ENCODE data around the gene EMC8. TPM values are rescaled to one million over a fixed set of nuclear protein-coding genes. Genes with fewer than 3 reads are reported as not detected.
A peak's percentile ranks its signal among the peaks of the same experiment; 100 is the strongest.

The EMC8 gene
- total RNA-seq, 1 experiment from 2014 or later = 38.2 TPM

- Histone ChIP-seq H3K9me3 (ENCODE audit: insufficient read depth, low read depth) (no peaks in the 10 kb centered on the region), H4K20me1 (ENCODE audit: insufficient read depth) (peaks cover 5% of the 10 kb centered on the region), H3K36me3 (ENCODE audit: low read depth) (no peaks in the 10 kb centered on the region), H3K4me1 (replicated peaks; ENCODE audit: insufficient read depth) (peaks cover 9% of the 10 kb centered on the region; the same call in 1 of the 2 replicates), H3K4me3 (no peak overlapping the region), H3K79me2 (ENCODE audit: low read depth) (0 out of 2 replicates have a peak, but pooled peaks cover 5% of the 10 kb centered on the region), H3F3A (ENCODE audit: insufficient read depth, low read depth) (peaks cover 19% of the 10 kb centered on the region; the same call in 1 of the 2 replicates), H3K27ac (no peak overlapping the region), H3K4me2 (no peak overlapping the region), H3K9me2 (ENCODE audit: insufficient read depth) (no peaks in the 10 kb centered on the region), H2AFZ (no peak overlapping the region), H3K27me3 (ENCODE audit: insufficient read depth, low read depth) (no peaks in the 10 kb centered on the region)
- intact Hi-C loops (cut with micrococcal nuclease; ENCODE audit: unreplicated experiment) = no loop called here
- BruUV-seq (replicated peaks) = no TSS peak
- DNase-seq = no peak
- ChIA-PET POLR2A (ENCODE audit: unreplicated experiment) (no interaction called here), CTCF (interaction anchor here (0.6 kb wide), 1 partner anchor 42 kb away, joined by 8 read pairs; no protein-coding TSS in a partner anchor)
- TF ChIP-seq EZH2 (IDR thresholded peaks at IDR 0.05; ENCODE audit: low read depth) (no peak), CTCF (conservative IDR thresholded peaks at IDR 0.05) (no peak)
Observed at GRCh38 chr16:85734311-85735017, 64.9 kb downstream of the EMC8 start.

- DNase-seq = no peak
- no peaks in the 10 kb centered on the region for H3K27me3 ChIP-seq (ENCODE audit: insufficient read depth, low read depth)
- peak overlapping the region; percentile 24; the same call in 1 of the 2 replicates for H3K27ac ChIP-seq
- peaks cover 19% of the 10 kb centered on the region; the same call in 1 of the 2 replicates for H3F3A ChIP-seq (ENCODE audit: insufficient read depth, low read depth)
- intact Hi-C loops (cut with micrococcal nuclease; ENCODE audit: unreplicated experiment) = no loop called here
- no peak overlapping the region for H3K4me3 ChIP-seq
- no peaks in the 10 kb centered on the region for H3K79me2 ChIP-seq (ENCODE audit: low read depth)
- no peak overlapping the region for H3K4me2 ChIP-seq
- TF ChIP-seq EZH2 (IDR thresholded peaks at IDR 0.05; ENCODE audit: low read depth) = no peak
- no peak for TF ChIP-seq CTCF (conservative IDR thresholded peaks at IDR 0.05)
- peaks cover 9% of the 10 kb centered on the region; the same call in 1 of the 2 replicates for H3K4me1 ChIP-seq (replicated peaks; ENCODE audit: insufficient read depth)
- CTCF ChIA-PET = no interaction called here
- H3K9me3 ChIP-seq (ENCODE audit: insufficient read depth, low read depth) = no peaks in the 10 kb centered on the region
- H2AFZ ChIP-seq = no peak overlapping the region
- BruUV-seq (replicated peaks) = no TSS peak
- POLR2A ChIA-PET (ENCODE audit: unreplicated experiment) = no interaction called here
- peaks cover 5% of the 10 kb centered on the region; the same call in 1 of the 2 replicates for H4K20me1 ChIP-seq (ENCODE audit: insufficient read depth)
- no peaks in the 10 kb centered on the region for H3K9me2 ChIP-seq (ENCODE audit: insufficient read depth)
- H3K36me3 ChIP-seq (ENCODE audit: low read depth) = no peaks in the 10 kb centered on the region
Observed at GRCh38 chr16:85733839-85734170, 65.5 kb downstream of the EMC8 start.

GRCh38 chr16:85733155-85733838 lies 66.0 kb downstream of the EMC8 start:
- Histone ChIP-seq H4K20me1 (ENCODE audit: insufficient read depth) (peaks cover 5% of the 10 kb centered on the region; the same call in 1 of the 2 replicates), H3K27ac (peak overlapping the region; percentile 24; the same call in 1 of the 2 replicates), H3K27me3 (ENCODE audit: insufficient read depth, low read depth) (no peaks in the 10 kb centered on the region), H3K4me1 (replicated peaks; ENCODE audit: insufficient read depth) (peaks cover 9% of the 10 kb centered on the region; the same call in 1 of the 2 replicates), H3K9me3 (ENCODE audit: insufficient read depth, low read depth) (no peaks in the 10 kb centered on the region), H2AFZ (no peak overlapping the region), H3K9me2 (ENCODE audit: insufficient read depth) (no peaks in the 10 kb centered on the region), H3K36me3 (ENCODE audit: low read depth) (no peaks in the 10 kb centered on the region), H3K4me2 (no peak overlapping the region), H3K79me2 (ENCODE audit: low read depth) (no peaks in the 10 kb centered on the region), H3F3A (ENCODE audit: insufficient read depth, low read depth) (peaks cover 19% of the 10 kb centered on the region; the same call in 1 of the 2 replicates), H3K4me3 (no peak overlapping the region)
- intact Hi-C loops (cut with micrococcal nuclease; ENCODE audit: unreplicated experiment) = no loop called here
- ChIA-PET POLR2A (ENCODE audit: unreplicated experiment) (no interaction called here), CTCF (no interaction called here)
- BruUV-seq (replicated peaks) = no TSS peak
- no peak for DNase-seq
- TF ChIP-seq CTCF (conservative IDR thresholded peaks at IDR 0.05) (no peak), EZH2 (IDR thresholded peaks at IDR 0.05; ENCODE audit: low read depth) (no peak)

Data from PC-9 (cell line).